GM23248 (cell line): Measurements from ENCODE around the gene PRIMA1. TPM values are rescaled to one million over a fixed set of nuclear protein-coding genes. Genes with fewer than 3 reads are reported as not detected.

ENCODE experiments used
- DNase-seq: peaks from one replicate; pipeline ENCODE4 v3.0.0-alpha.2; 2015
- H2AFZ ChIP-seq: fragments of 200-600 bp; sonication (generic); 2 replicates; pipeline ENCODE4 v1.6.1; 2016; ENCODE audit warnings: antibody characterized with exemption
- H3F3A ChIP-seq: fragments of 200-600 bp; sonication (generic); 2 replicates; pipeline ENCODE4 v1.6.1; 2016; ENCODE audit warnings: mild to moderate bottlenecking, antibody characterized with exemption, mixed run types; ENCODE audit not compliant: insufficient read depth
- H3K27ac ChIP-seq: fragments of 200-600 bp; sonication (generic); 2 replicates; pipeline ENCODE4 v1.5.1; 2016; ENCODE audit warnings: mild to moderate bottlenecking
- H3K27me3 ChIP-seq: fragments of 200-600 bp; sonication (generic); replicated peaks from 2 replicates; pipeline ENCODE4 v1.6.1; 2016; ENCODE audit warnings: mild to moderate bottlenecking; ENCODE audit not compliant: insufficient read depth
- H3K36me3 ChIP-seq: fragments of 200-600 bp; sonication (generic); 2 replicates; pipeline ENCODE4 v1.6.1; 2016; ENCODE audit warnings: low read depth, mild to moderate bottlenecking
- H3K4me1 ChIP-seq: fragments of 200-600 bp; sonication (generic); 2 replicates; pipeline ENCODE4 v1.6.1; 2016; ENCODE audit warnings: mild to moderate bottlenecking; ENCODE audit not compliant: insufficient read depth
- H3K4me2 ChIP-seq: fragments of 200-600 bp; sonication (generic); one replicate; pipeline ENCODE4 v1.6.1; 2016; ENCODE audit warnings: mild to moderate bottlenecking; ENCODE audit not compliant: unreplicated experiment
- H3K4me3 ChIP-seq: fragments of 200-600 bp; sonication (generic); 2 replicates; pipeline ENCODE4 v1.5.1; 2016; ENCODE audit warnings: mild to moderate bottlenecking
- H3K79me2 ChIP-seq: fragments of 200-600 bp; sonication (generic); 2 replicates; pipeline ENCODE4 v1.6.1; 2016; ENCODE audit warnings: mild to moderate bottlenecking; ENCODE audit not compliant: insufficient read depth
- H3K9ac ChIP-seq: fragments of 200-600 bp; sonication (generic); 2 replicates; pipeline ENCODE4 v1.6.1; 2016; ENCODE audit warnings: mild to moderate bottlenecking
- H3K9me2 ChIP-seq: fragments of 200-600 bp; sonication (generic); 2 replicates; pipeline ENCODE4 v1.6.1; 2016; ENCODE audit warnings: mixed run types, mild to moderate bottlenecking, moderate library complexity; ENCODE audit not compliant: insufficient read depth
- H3K9me3 ChIP-seq: fragments of 200-600 bp; sonication (generic); one replicate; pipeline ENCODE4 v1.6.1; 2017; ENCODE audit warnings: low read depth
- H4K20me1 ChIP-seq: fragments of 200-600 bp; sonication (generic); 2 replicates; pipeline ENCODE4 v1.6.0; 2016; ENCODE audit not compliant: insufficient read depth
- EZH2 ChIP-seq: fragments of 200-600 bp; sonication (generic); IDR thresholded peaks from 2 replicates; pipeline ENCODE4 v1.6.1; 2018; ENCODE audit warnings: antibody characterized with exemption, mild to moderate bottlenecking; ENCODE audit not compliant: insufficient read depth, poor library complexity, severe bottlenecking
- EZH2phosphoT487 ChIP-seq: fragments of 200-600 bp; sonication (generic); IDR thresholded peaks from 2 replicates; pipeline ENCODE4 v1.6.1; 2018; ENCODE audit warnings: antibody characterized with exemption, moderate library complexity, mild to moderate bottlenecking, low read depth; ENCODE audit not compliant: insufficient read depth
- WGBS, 2 experiments: methylation state at CpG; one replicate each; pipeline ENCODE4 v1.1.6; 2015 to 2017; ENCODE audit warnings: low lambda C conversion rate in 2 of 2, low coverage in 1 of 2; ENCODE audit errors: missing lambda C conversion rate in 2 of 2; 5-methylcytosine and 5-hydroxymethylcytosine counted together
- in situ Hi-C: fragments of 300-500 bp; cut with MboI; formaldehyde crosslinking; loops from 2 replicates; pipeline ENCODE4 v1.15.0; 2020
- polyA plus RNA-seq: library from polyadenylated mRNA; unstranded; fragments of >200 nt; fragmentation: Nextera tagmentation; extraction: Ambion mirVana; gene quantifications from 2 replicates; pipeline ENCODE4 v1.2.1, GENCODE V29; 2016
- total RNA-seq: library from RNA; depleted of rRNA; stranded (reverse); fragments of >200 nt; shearing (Covaris generic); gene quantifications from 2 replicates; pipeline ENCODE4 v1.2.3, GENCODE V29; 2014

The PRIMA1 gene
- total and polyA plus RNA-seq, 2 experiments from 2014 or later, result 0.43 TPM; not detected in 1

DNA sequence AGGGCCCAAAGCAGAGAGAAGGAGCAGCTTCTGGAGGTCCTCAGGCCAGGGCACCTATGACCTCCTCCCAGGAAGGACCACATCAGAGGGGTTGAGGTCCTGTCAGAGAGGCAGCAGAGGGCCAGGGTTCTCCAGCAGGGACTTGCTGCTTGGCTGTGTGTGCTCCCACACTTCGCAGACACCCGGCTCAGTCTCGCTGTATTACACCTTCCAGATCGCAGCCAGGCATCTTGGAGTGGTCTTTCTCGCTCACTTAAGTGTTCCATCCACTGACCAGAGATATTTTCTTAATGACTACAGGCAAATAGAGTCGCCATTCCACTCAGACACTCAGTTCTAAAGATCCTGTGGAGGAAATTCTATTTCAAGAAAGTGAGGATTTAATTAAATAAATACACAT lies 84.3 kb downstream of the PRIMA1 start:
- no peaks in the 10 kb centered on the region for H3K4me1 ChIP-seq
- no peak overlapping the region for H3K27ac ChIP-seq
- no peaks in the 10 kb centered on the region for H4K20me1 ChIP-seq
- no peak overlapping the region for H3K4me2 ChIP-seq
- TF ChIP-seq EZH2, result no peak
- TF ChIP-seq EZH2phosphoT487, result no peak
- in situ Hi-C loops, result no loop called here
- H3K36me3 ChIP-seq, result no peaks in the 10 kb centered on the region
- no peaks in the 10 kb centered on the region for H3F3A ChIP-seq
- H3K27me3 ChIP-seq, result no peaks in the 10 kb centered on the region
- no peak overlapping the region for H3K4me3 ChIP-seq
- 50 to 66% methylated on average over 6 of the region's 6 CpGs for WGBS, 2 experiments
- H3K9me3 ChIP-seq, result no peaks in the 10 kb centered on the region
- H3K9ac ChIP-seq, result no peak overlapping the region
- no peak overlapping the region for H2AFZ ChIP-seq
- no peaks in the 10 kb centered on the region for H3K79me2 ChIP-seq
- no peaks in the 10 kb centered on the region for H3K9me2 ChIP-seq
- no peak for DNase-seq

DNA sequence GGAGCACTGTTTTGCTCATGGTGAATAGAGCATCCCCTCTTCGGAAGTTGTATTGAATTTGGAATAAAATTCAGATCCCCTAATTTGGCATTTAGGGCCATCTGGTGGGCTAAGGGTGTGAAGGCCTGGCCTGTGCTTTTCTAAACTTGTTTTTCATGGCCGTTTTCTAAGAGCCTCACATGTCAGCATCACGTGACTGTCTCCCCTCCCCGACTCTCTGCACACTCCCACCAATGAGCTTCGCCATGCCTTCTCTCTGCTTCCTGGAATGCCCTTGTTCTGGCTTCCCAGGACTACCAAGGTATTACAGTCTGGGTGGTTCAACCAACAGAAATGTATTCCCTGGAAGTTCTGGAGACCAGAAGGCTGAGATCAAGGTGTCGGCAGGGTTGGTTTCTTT lies 85.3 kb downstream of the PRIMA1 start:
- no peak for DNase-seq
- H3K4me1 ChIP-seq, result no peaks in the 10 kb centered on the region
- H3K9me2 ChIP-seq, result no peaks in the 10 kb centered on the region
- H3K36me3 ChIP-seq, result no peaks in the 10 kb centered on the region
- TF ChIP-seq EZH2phosphoT487 (no peak), EZH2 (no peak)
- no peaks in the 10 kb centered on the region for H3K9me3 ChIP-seq
- no peaks in the 10 kb centered on the region for H3F3A ChIP-seq
- H3K79me2 ChIP-seq, result no peaks in the 10 kb centered on the region
- 38 to 41% methylated on average over 6 of the region's 6 CpGs for WGBS, 2 experiments
- H3K27me3 ChIP-seq, result no peaks in the 10 kb centered on the region
- H3K9ac ChIP-seq, result no peak overlapping the region
- H3K4me2 ChIP-seq, result no peak overlapping the region
- H3K27ac ChIP-seq, result no peak overlapping the region
- no peak overlapping the region for H3K4me3 ChIP-seq
- in situ Hi-C loops, result no loop called here
- no peak overlapping the region for H2AFZ ChIP-seq
- no peaks in the 10 kb centered on the region for H4K20me1 ChIP-seq

DNA sequence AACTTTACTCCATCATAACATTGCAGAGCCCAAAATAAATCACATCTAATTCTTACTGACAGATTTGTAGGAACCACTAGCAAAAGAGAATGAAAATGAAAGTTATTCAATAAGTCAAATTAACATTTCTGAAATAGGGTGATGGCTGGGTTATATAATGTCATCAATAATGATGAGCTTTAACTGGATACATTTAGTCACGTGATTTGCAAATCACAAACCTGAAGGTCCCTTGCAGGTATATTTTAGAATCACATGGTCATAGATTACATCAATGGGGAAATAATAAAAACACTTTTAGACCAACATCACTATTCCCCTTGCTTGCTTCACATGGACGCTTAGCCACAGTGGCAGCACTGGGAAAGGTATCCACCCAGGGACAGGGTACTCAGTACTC lies 86.7 kb downstream of the PRIMA1 start:
- no peaks in the 10 kb centered on the region for H3K36me3 ChIP-seq
- TF ChIP-seq EZH2phosphoT487 (no peak), EZH2 (no peak)
- in situ Hi-C loops, result no loop called here

DNA sequence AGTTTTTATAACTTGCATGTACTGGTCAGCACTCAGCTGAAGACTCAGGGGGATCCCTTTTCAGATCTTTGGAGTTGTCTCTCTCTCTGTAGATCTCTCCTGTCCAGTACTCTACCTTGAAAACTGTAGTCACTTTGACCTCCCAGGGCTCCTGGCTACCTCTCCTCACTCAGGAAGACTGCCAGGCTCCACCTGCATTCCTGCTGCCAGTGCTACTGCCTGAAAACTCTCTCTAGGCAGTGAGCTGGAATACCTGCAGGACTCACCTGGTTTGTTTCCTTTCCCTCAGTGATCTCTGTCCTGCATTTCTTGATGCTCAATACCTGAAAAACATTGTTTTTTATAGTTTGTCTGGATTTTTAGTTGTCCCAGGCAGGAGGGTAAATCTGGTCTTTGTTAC lies 87.4 kb downstream of the PRIMA1 start:
- H3K79me2 ChIP-seq, result no peaks in the 10 kb centered on the region

More for the DNA sequence above, 86.7 kb downstream of the PRIMA1 start:
- Histone ChIP-seq H3K9me3 (no peaks in the 10 kb centered on the region), H3K9ac (no peak overlapping the region), H2AFZ (no peak overlapping the region), H3K79me2 (no peaks in the 10 kb centered on the region), H3K4me2 (no peak overlapping the region), H3F3A (no peaks in the 10 kb centered on the region), H3K27me3 (no peaks in the 10 kb centered on the region), H3K9me2 (no peaks in the 10 kb centered on the region), H4K20me1 (no peaks in the 10 kb centered on the region), H3K4me1 (no peaks in the 10 kb centered on the region), H3K27ac (no peak overlapping the region), H3K4me3 (no peak overlapping the region)
- 40 to 56% methylated on average over 2 of the region's 2 CpGs for WGBS, 2 experiments
- no peak for DNase-seq

DNA sequence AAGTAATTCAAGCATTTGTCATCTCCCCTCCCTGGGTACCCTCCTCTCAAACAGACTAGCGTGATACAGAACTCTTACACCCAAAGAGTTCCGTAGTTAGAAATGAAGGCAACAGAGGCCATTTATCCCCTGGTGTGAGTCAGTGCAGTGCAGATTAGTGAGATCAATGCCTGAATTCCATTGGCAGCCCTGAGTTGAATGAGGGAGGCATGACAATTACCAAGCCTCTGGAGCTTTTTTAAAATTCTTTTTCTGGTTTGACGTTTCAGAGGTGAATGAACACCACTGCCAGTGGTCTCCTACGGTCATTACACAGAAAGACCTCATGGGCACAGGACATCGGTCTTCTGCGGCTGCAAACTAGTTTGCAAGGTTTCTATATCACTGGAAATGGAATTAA lies 94.4 kb downstream of the PRIMA1 start:
- in situ Hi-C loops, result no loop called here
- H3K9ac ChIP-seq, result no peak overlapping the region
- no peak overlapping the region for H3K4me2 ChIP-seq
- no peaks in the 10 kb centered on the region for H3F3A ChIP-seq
- no peaks in the 10 kb centered on the region for H4K20me1 ChIP-seq
- no peak overlapping the region for H2AFZ ChIP-seq
- no peak for DNase-seq
- H3K4me3 ChIP-seq, result no peak overlapping the region
- TF ChIP-seq EZH2phosphoT487 (no peak), EZH2 (no peak)
- no peaks in the 10 kb centered on the region for H3K27me3 ChIP-seq
- no peak overlapping the region for H3K27ac ChIP-seq
- no peaks in the 10 kb centered on the region for H3K36me3 ChIP-seq
- H3K9me3 ChIP-seq, result no peaks in the 10 kb centered on the region
- WGBS, 2 experiments, result 26 to 34% methylated on average over 6 of the region's 6 CpGs
- H3K4me1 ChIP-seq, result no peaks in the 10 kb centered on the region
- H3K79me2 ChIP-seq, result no peaks in the 10 kb centered on the region
- no peaks in the 10 kb centered on the region for H3K9me2 ChIP-seq

More for the DNA sequence above, 87.4 kb downstream of the PRIMA1 start:
- TF ChIP-seq EZH2, result no peak
- no peak for TF ChIP-seq EZH2phosphoT487
- Histone ChIP-seq H3K4me1 (no peaks in the 10 kb centered on the region), H3K9ac (no peak overlapping the region), H3K4me2 (no peak overlapping the region), H3K4me3 (no peak overlapping the region), H3K9me3 (no peaks in the 10 kb centered on the region), H4K20me1 (no peaks in the 10 kb centered on the region), H3K36me3 (no peaks in the 10 kb centered on the region), H3K9me2 (no peaks in the 10 kb centered on the region), H3F3A (no peaks in the 10 kb centered on the region), H2AFZ (no peak overlapping the region), H3K27ac (no peak overlapping the region), H3K27me3 (no peaks in the 10 kb centered on the region)
- no peak for DNase-seq
- in situ Hi-C loops, result no loop called here
